Lung (tissue), 12 donors: ENCODE results near the gene GRID1. TPM values are rescaled to one million over a fixed set of nuclear protein-coding genes. Genes with fewer than 3 reads are reported as not detected.
"Not testable (repeated sequence)": the region's sequence is repeated elsewhere in the genome, so short reads cannot be mapped to it uniquely, and the experiment has no call there.

ENCODE experiments used
- ATAC-seq: fragments of 200-7000 bp; cut with Tn5 transposase; one replicate; pipeline ENCODE4 v1.9.1; 2020; ENCODE audit warnings: moderate number of reproducible peaks; ENCODE audit not compliant: insufficient read depth, low FRiP score
- DNase-seq, 3 donors: peaks; one replicate each; pipeline ENCODE4 v3.0.0-alpha.2; 2013 to 2017
- H3K27ac ChIP-seq, 2 donors: one replicate each; pipeline ENCODE4 v1.5.1; 2013; ENCODE audit warnings: mild to moderate bottlenecking in 2 of 2, moderate library complexity in 2 of 2, control low read depth in 1 of 2, inconsistent platforms in 1 of 2, low read depth in 1 of 2, low read length in 1 of 2
- H3K27me3 ChIP-seq, 3 donors: one replicate each; pipeline ENCODE4 v1.5.1; 2013; ENCODE audit warnings: low read length in 2 of 3; ENCODE audit not compliant: control insufficient read depth in 3 of 3, insufficient read depth in 3 of 3
- H3K36me3 ChIP-seq, 4 donors: one replicate each; pipeline ENCODE4 v1.5.1; 2013; ENCODE audit warnings: low read length in 4 of 4, mild to moderate bottlenecking in 1 of 4, moderate library complexity in 1 of 4; ENCODE audit not compliant: control insufficient read depth in 4 of 4, insufficient read depth in 4 of 4
- H3K4me1 ChIP-seq, 5 donors: one replicate each; pipeline ENCODE4 v1.5.1; 2013; ENCODE audit warnings: low read length in 5 of 5, mild to moderate bottlenecking in 2 of 5, moderate library complexity in 1 of 5; ENCODE audit not compliant: control insufficient read depth in 5 of 5, insufficient read depth in 5 of 5
- H3K4me3 ChIP-seq: one replicate; pipeline ENCODE4 v1.5.1; 2013; ENCODE audit warnings: mild to moderate bottlenecking, control low read depth, moderate library complexity
- H3K9ac ChIP-seq, 2 donors: one replicate each; pipeline ENCODE4 v1.5.1; 2013; ENCODE audit warnings: low read length in 2 of 2, control low read depth in 1 of 2; ENCODE audit not compliant: insufficient read depth in 1 of 2
- H3K9me3 ChIP-seq, 4 donors: one replicate each; pipeline ENCODE4 v1.5.1; 2013; ENCODE audit warnings: low read length in 3 of 4, mild to moderate bottlenecking in 1 of 4, moderate library complexity in 1 of 4; ENCODE audit not compliant: control insufficient read depth in 4 of 4, insufficient read depth in 3 of 4
- CTCF ChIP-seq: IDR thresholded peaks from 2 replicates; pipeline ENCODE4 v1.5.1; 2012; ENCODE audit warnings: mild to moderate bottlenecking; ENCODE audit errors: control extremely low read depth, extremely low read depth
- WGBS, 2 donors: extraction: QIAGEN DNeasy Blood & Tissue Kit; methylation state at CpG; one replicate each; pipeline ENCODE4 v1.1.7; 2013; 5-methylcytosine and 5-hydroxymethylcytosine counted together
- polyA plus RNA-seq, 2 donors: library from polyadenylated mRNA; stranded (reverse); fragments of 200-250 nt; gene quantifications; one replicate each; pipeline ENCODE4 v1.2.1, GENCODE V29; 2013
- total RNA-seq, 2 donors: library from RNA; depleted of rRNA in 1 of 2; stranded (reverse); fragments of >200 nt in 1 of 2; gene quantifications; one replicate each; pipeline ENCODE4 v1.2.1, GENCODE V29; 2014 to 2021
- donor health status: control.
- donor health status: control.
- donor health status: Bipolar disorder and iron deficiency.
- donor health status: healthy.
- donor health status: DM: yes; HTN: yes; CAD: no.

Gene GRID1
- total and polyA plus RNA-seq, 4 donors = 1.1 to 3.6 (median 2.2) TPM

GRCh38 chr10:86035791-86036543 is 330.6 kb downstream of the GRID1 start:
- no peaks in the 10 kb centered on the region for H3K36me3 ChIP-seq
- H3K9me3 ChIP-seq = peaks cover 0 to 4% (median 0%) of the 10 kb centered on the region in 4 donors
- H3K9ac ChIP-seq = no peak overlapping the region
- no peak for TF ChIP-seq CTCF
- ATAC-seq (no peak), DNase-seq (no peak)
- 81 to 91% methylated on average over 11 of the region's 11 CpGs for WGBS, 2 donors
- H3K4me1 ChIP-seq = peaks cover 0 to 3% (median 0%) of the 10 kb centered on the region in 5 donors
- H3K27ac ChIP-seq = no peak overlapping the region
- H3K4me3 ChIP-seq = no peak overlapping the region
- no peaks in the 10 kb centered on the region for H3K27me3 ChIP-seq

- no peaks in the 10 kb centered on the region for H3K27me3 ChIP-seq
- H3K9ac ChIP-seq = no peak overlapping the region
- no peak for TF ChIP-seq CTCF
- 75 to 86% methylated on average over 1 of the region's 1 CpG for WGBS, 2 donors
- ATAC-seq (no peak), DNase-seq (no peak)
- H3K4me1 ChIP-seq = peaks cover 0 to 3% (median 0%) of the 10 kb centered on the region in 5 donors
- no peak overlapping the region for H3K27ac ChIP-seq
- no peaks in the 10 kb centered on the region for H3K36me3 ChIP-seq
- H3K9me3 ChIP-seq = peaks cover 0 to 4% (median 0%) of the 10 kb centered on the region in 4 donors
- no peak overlapping the region for H3K4me3 ChIP-seq
Observed at GRCh38 chr10:86034710-86035109, 331.9 kb downstream of the GRID1 start.

GRCh38 chr10:86033581-86033980 is 333.0 kb downstream of the GRID1 start:
- Histone ChIP-seq H3K27me3 (no peaks in the 10 kb centered on the region), H3K4me1 (peaks cover 0 to 3% (median 0%) of the 10 kb centered on the region in 5 donors), H3K36me3 (no peaks in the 10 kb centered on the region), H3K9ac (no peak overlapping the region), H3K27ac (peak overlapping the region in 1 of 2 donors; percentile 5), H3K9me3 (peaks cover 0 to 4% (median 0%) of the 10 kb centered on the region in 4 donors), H3K4me3 (no peak overlapping the region)
- DNase-seq = no peak
- no peak for TF ChIP-seq CTCF
- WGBS, 2 donors = 83 to 95% methylated on average over 1 of the region's 1 CpG
- ATAC-seq = no peak

- not testable (repeated sequence) for H3K9ac ChIP-seq, H3K4me1 ChIP-seq, H3K9me3 ChIP-seq, H3K4me3 ChIP-seq, H3K36me3 ChIP-seq, DNase-seq, ATAC-seq, H3K27ac ChIP-seq, H3K27me3 ChIP-seq
- 94 to 95% methylated on average over 8 of the region's 8 CpGs for WGBS, 2 donors
Observed at GRCh38 chr10:86032087-86032486, 334.5 kb downstream of the GRID1 start.
